ENCODE data around the gene ONECUT3. TPM values are rescaled to one million over a fixed set of nuclear protein-coding genes. Genes with fewer than 3 reads are reported as not detected.

The ONECUT3 gene
- total and polyA plus RNA-seq, 8 donors = 0.06 to 0.08 (median 0.07) TPM; not detected in 2

DNA sequence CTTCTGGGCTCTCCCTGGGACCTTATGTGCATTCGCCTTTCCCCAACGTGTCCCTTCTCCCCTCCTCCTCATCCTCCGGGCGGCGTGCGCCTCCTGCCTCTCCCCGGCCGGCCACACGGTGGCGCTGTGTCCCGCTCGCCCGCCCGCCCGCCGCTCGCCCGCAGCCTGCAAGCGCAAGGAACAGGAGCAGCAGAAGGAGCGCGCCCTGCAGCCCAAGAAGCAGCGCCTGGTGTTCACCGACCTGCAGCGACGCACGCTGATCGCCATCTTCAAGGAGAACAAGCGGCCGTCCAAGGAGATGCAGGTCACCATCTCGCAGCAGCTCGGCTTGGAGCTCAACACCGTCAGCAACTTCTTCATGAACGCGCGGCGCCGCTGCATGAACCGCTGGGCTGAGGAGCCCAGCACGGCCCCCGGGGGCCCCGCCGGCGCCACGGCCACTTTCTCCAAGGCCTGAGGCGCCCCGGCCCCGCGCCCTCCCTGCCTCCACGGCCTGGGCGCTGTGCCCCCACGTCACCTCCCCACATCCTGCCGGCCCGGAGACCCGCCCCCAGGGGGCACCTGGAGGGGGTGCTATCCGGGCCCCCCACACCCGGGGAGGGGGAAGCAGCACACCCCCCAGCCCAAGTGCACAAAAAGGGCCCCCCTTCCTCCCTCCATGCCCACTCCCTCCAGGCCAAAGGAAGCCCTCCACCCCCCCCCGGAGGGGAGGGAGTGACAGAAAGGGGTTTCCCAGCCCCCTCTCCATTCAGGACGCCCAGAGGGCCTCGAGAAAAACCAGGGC is 21.9 kb downstream of the ONECUT3 start:
- Histone ChIP-seq H3K27ac (no peak overlapping the region), H3K4me3 (no peak overlapping the region), H3K4me1 (no peaks in the 10 kb centered on the region), H3K36me3 (no peaks in the 10 kb centered on the region), H3K27me3 (peaks cover 62 to 100% of the 10 kb centered on the region in 2 donors), H3K9me3 (peaks cover 0 to 19% of the 10 kb centered on the region in 2 donors)
- TF ChIP-seq, protein P1, sequence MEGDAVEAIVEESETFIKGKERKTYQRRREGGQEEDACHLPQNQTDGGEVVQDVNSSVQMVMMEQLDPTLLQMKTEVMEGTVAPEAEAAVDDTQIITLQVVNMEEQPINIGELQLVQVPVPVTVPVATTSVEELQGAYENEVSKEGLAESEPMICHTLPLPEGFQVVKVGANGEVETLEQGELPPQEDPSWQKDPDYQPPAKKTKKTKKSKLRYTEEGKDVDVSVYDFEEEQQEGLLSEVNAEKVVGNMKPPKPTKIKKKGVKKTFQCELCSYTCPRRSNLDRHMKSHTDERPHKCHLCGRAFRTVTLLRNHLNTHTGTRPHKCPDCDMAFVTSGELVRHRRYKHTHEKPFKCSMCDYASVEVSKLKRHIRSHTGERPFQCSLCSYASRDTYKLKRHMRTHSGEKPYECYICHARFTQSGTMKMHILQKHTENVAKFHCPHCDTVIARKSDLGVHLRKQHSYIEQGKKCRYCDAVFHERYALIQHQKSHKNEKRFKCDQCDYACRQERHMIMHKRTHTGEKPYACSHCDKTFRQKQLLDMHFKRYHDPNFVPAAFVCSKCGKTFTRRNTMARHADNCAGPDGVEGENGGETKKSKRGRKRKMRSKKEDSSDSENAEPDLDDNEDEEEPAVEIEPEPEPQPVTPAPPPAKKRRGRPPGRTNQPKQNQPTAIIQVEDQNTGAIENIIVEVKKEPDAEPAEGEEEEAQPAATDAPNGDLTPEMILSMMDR (IDR thresholded peaks at IDR 0.05) = peak; percentile 24 to 42
- peak; percentile 42 for ATAC-seq
- intact Hi-C loops (cut with DNase I) = no loop called here
- DNase-seq = no peak

DNA sequence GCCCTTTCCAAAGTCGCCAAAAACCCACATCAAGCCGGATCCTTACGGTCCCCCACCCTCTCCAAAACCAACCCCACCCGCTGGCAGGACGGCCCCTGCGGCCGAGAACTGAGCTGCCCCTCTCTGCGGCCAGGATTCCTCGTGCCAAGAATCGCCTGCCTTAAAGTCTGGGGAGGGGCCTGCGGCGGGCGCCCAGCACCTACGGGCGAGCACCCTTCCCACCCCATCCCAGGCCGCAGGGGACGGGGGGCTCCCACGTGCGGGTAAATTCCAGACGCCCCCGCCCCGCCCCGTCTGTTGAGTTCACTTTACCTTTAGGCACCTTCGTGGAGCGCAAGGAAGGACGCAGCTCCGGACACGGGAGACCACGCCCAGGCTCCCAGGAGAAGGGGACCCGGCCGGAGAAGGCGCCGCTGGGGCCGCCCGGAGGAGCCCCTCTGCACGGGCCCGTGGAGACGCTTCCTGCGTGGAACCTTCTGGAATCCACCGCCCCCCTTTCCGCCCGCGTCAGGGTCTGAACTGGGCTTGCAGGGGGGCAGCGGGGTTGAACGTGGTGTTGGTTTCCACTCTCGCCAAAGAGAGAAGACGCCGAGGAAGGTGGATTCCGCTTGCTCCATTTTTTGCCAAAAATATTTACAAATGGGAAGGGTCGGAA is 22.8 kb downstream of the ONECUT3 start:
- no peak overlapping the region for H3K27ac ChIP-seq
- no peak for ATAC-seq
- H3K4me3 ChIP-seq = no peak overlapping the region
- TF ChIP-seq, protein P1 (IDR thresholded peaks at IDR 0.05) = no peak
- H3K27me3 ChIP-seq = peaks cover 64 to 100% of the 10 kb centered on the region in 2 donors
- peak in 1 of 4 donors; percentile 77 for DNase-seq
- intact Hi-C loops (cut with DNase I) = no loop called here
- H3K4me1 ChIP-seq = no peaks in the 10 kb centered on the region
- H3K36me3 ChIP-seq = no peaks in the 10 kb centered on the region
- H3K9me3 ChIP-seq = peaks cover 0 to 11% of the 10 kb centered on the region in 2 donors

DNA sequence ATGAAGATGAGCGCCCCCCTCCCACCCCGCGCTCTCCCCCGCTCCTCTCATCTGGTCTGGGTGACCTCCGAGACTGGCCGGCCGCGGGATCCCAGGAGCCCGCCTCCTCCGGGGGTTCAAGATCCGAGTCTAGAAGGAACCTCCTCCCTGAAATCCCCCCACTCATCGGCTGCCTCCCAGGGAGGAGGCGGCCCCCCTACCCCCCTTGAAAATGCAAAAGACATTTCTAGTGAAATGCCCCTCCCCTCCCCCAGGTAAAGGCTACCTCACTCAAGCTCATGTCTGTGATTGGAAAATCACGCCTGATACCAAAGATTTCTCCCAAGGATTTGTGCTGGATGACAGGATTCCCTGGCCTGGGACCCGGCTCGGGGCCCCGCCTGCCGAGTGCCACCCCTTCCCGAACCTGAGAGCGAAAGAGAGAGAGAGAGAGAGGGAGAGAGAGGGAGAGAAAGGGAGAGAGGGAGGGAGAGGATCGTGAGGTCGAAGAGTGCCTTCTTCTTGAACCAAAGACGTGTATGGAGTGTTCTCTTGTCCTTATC is 23.4 kb downstream of the ONECUT3 start:
- TF ChIP-seq, protein P1 (IDR thresholded peaks at IDR 0.05) = no peak
- H3K9me3 ChIP-seq = peaks cover 0 to 10% of the 10 kb centered on the region in 2 donors
- H3K4me3 ChIP-seq = no peak overlapping the region
- no peaks in the 10 kb centered on the region for H3K36me3 ChIP-seq
- DNase-seq (peak in 1 of 4 donors; percentile 68), ATAC-seq (no peak)
- intact Hi-C loops (cut with DNase I) = no loop called here
- H3K4me1 ChIP-seq = no peaks in the 10 kb centered on the region
- H3K27ac ChIP-seq = no peak overlapping the region
- H3K27me3 ChIP-seq = peaks cover 64 to 100% of the 10 kb centered on the region in 2 donors

DNA sequence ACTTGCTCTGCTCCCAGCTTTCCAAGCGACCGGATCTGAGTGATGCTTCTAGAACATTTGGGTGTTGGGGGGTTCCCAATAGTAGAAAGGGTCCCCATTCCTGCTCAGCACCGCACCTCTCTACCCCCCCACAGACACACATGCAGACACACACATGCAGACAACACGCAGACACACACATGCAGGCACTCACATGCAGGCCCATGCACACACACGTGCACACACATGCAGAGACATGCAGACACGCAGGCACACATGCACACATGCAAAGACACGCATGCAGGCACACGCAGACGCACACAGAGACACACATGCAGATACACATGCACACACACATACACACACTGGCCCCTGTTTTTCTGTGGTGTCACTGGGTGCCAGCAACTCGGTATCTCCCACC is 23.8 kb downstream of the ONECUT3 start:
- H3K4me1 ChIP-seq = no peaks in the 10 kb centered on the region
- TF ChIP-seq, protein P1 (IDR thresholded peaks at IDR 0.05) = no peak
- peaks cover 0 to 13% of the 10 kb centered on the region in 2 donors for H3K9me3 ChIP-seq
- no peak for DNase-seq
- no peak overlapping the region for H3K4me3 ChIP-seq
- H3K36me3 ChIP-seq = no peaks in the 10 kb centered on the region
- H3K27me3 ChIP-seq = peaks cover 66 to 100% of the 10 kb centered on the region in 2 donors
- intact Hi-C loops (cut with DNase I) = no loop called here
- ATAC-seq = no peak
- no peak overlapping the region for H3K27ac ChIP-seq

DNA sequence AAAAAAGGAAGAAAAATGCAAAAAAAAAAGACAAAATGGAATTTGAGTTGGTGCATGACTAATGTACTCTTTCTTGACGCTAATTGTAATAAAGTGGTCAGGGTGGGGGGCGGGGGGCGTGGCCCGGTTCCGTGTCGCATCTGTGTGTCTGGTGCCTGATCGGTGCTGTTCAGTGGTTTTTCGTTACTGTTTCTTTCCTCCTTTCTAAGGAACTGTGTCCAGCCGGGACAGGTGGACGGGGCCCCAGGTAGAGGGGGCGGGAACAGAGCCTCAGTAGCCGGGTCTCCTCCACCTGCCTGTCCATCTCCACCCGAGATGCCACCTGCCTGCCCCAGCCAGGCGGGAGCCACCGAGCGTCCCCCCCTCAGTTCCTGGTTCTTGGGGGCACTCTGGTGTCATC is 26.3 kb downstream of the ONECUT3 start:
- H3K4me3 ChIP-seq = no peak overlapping the region
- H3K27ac ChIP-seq = no peak overlapping the region
- intact Hi-C loops (cut with DNase I) = no loop called here
- peaks cover 61 to 100% of the 10 kb centered on the region in 2 donors for H3K27me3 ChIP-seq
- ATAC-seq (no peak), DNase-seq (no peak)
- H3K4me1 ChIP-seq = no peaks in the 10 kb centered on the region
- H3K9me3 ChIP-seq = peaks cover 0 to 15% of the 10 kb centered on the region in 2 donors
- TF ChIP-seq, protein P1 (IDR thresholded peaks at IDR 0.05) = no peak
- H3K36me3 ChIP-seq = no peaks in the 10 kb centered on the region

All from left lung (tissue), 10 donors.